Kidney epithelial cell (primary cell): ENCODE results near the gene AGMO. TPM values are rescaled to one million over a fixed set of nuclear protein-coding genes. Genes with fewer than 3 reads are reported as not detected.

Experiments used
- DNase-seq: peaks from one replicate; pipeline ENCODE4 v3.0.0-alpha.2; 2010; ENCODE audit warnings: low read depth
- H3K27me3 ChIP-seq: 2 replicates; pipeline ENCODE4 v1.6.0; 2011; ENCODE audit warnings: low read length; ENCODE audit not compliant: control insufficient read depth, insufficient read depth
- H3K36me3 ChIP-seq: 2 replicates; pipeline ENCODE4 v1.5.1; 2011; ENCODE audit warnings: low read length; ENCODE audit not compliant: control insufficient read depth, insufficient read depth
- H3K4me3 ChIP-seq: 2 replicates; pipeline ENCODE4 v1.5.1; 2011; ENCODE audit warnings: low read depth, mild to moderate bottlenecking, control low read depth, low read length
- total RNA-seq: library from RNA; depleted of rRNA; stranded (reverse); fragments of >200 nt; gene quantifications from 2 replicates; pipeline ENCODE4 v1.2.3, GENCODE V29; 2015
- TF ChIP-seq, protein P1 (sequence below): IDR thresholded peaks from 2 replicates; pipeline ENCODE4 v1.5.1; 2011; ENCODE audit warnings: mild to moderate bottlenecking, moderate library complexity, low read length, control low read depth, inconsistent platforms; ENCODE audit not compliant: insufficient read depth, poor library complexity, severe bottlenecking

Gene AGMO
- total RNA-seq, 1 donor from 2014 or later, result 0.04 TPM

DNA sequence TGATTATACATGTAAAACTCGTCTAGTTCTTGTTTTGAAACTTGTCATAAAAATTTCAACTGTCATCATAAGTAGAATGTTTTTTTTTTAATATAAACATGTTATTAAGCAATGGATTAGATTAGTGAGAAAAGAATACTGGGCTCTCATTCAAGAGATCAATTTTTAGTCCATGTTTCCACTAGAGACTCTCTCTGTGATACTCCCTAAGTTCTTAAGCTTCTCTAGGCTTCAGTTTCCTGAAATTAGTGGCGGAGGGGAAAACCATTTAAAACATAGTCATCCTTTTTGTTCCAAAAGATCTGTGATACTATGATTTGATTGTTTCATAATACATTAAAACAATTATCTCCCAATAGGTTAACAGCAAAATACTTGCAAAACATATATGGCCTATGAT is 142.2 kb downstream of the AGMO start:
- H3K4me3 ChIP-seq, result no peak overlapping the region
- H3K27me3 ChIP-seq, result no peaks in the 10 kb centered on the region
- H3K36me3 ChIP-seq, result no peaks in the 10 kb centered on the region
- TF ChIP-seq, protein P1, sequence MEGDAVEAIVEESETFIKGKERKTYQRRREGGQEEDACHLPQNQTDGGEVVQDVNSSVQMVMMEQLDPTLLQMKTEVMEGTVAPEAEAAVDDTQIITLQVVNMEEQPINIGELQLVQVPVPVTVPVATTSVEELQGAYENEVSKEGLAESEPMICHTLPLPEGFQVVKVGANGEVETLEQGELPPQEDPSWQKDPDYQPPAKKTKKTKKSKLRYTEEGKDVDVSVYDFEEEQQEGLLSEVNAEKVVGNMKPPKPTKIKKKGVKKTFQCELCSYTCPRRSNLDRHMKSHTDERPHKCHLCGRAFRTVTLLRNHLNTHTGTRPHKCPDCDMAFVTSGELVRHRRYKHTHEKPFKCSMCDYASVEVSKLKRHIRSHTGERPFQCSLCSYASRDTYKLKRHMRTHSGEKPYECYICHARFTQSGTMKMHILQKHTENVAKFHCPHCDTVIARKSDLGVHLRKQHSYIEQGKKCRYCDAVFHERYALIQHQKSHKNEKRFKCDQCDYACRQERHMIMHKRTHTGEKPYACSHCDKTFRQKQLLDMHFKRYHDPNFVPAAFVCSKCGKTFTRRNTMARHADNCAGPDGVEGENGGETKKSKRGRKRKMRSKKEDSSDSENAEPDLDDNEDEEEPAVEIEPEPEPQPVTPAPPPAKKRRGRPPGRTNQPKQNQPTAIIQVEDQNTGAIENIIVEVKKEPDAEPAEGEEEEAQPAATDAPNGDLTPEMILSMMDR, result no peak
- no peak for DNase-seq

- Histone ChIP-seq H3K36me3 (no peaks in the 10 kb centered on the region), H3K4me3 (no peak overlapping the region), H3K27me3 (no peaks in the 10 kb centered on the region)
- TF ChIP-seq, protein P1, result no peak
- no peak for DNase-seq
Observed at GRCh38 chr7:15418264-15418663, 143.6 kb downstream of the AGMO start.

DNA sequence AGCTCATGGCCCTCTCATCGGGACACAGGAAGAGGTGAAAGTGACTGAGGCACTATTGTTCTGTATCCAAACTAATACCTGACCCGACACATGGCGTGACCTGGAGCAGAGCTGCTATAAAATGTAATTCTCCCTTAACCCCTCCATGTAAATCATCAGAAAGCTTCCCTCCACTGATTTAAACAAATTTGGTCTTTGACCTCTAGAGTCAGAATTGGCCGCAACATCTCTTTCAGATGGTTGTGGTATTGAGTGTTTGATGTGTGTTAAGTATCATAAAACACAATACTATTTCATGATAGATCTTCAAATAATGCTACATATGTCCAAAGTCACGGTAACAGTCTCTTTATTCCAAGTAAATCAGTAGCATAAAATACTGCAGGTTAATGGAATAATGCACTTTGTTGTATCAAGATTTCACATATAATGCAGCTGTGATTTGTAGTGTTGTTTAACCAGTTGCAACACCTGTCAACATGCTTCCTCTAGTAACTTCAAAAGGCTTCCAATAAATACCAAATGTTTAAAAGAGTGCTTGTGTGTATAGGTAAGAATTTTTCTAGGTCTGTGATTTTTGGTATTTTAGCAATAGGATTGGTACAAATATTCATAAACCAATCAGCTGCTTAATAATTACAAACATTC is 144.3 kb downstream of the AGMO start:
- no peaks in the 10 kb centered on the region for H3K36me3 ChIP-seq
- TF ChIP-seq, protein P1, result no peak
- no peak for DNase-seq
- H3K27me3 ChIP-seq, result no peaks in the 10 kb centered on the region
- no peak overlapping the region for H3K4me3 ChIP-seq

DNA sequence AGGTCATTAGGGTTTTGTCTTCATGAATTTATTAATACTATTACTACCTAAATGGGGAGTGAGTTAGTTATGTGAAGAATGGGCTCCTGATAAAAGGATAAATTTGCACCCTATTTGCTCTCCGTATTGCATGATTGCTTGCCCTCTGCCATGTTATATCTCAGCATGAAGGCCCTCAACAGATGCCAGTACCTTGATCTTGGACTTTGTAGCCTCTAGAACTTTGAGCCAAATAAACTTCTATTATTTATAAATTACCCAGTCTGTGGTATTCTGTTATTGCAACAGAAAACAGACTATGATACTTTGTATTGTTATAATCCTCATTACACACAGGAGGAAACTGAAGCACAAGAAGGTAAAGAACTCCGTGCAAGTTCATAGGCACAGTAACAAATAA is 150.8 kb downstream of the AGMO start:
- no peaks in the 10 kb centered on the region for H3K27me3 ChIP-seq
- TF ChIP-seq, protein P1, result no peak

DNA sequence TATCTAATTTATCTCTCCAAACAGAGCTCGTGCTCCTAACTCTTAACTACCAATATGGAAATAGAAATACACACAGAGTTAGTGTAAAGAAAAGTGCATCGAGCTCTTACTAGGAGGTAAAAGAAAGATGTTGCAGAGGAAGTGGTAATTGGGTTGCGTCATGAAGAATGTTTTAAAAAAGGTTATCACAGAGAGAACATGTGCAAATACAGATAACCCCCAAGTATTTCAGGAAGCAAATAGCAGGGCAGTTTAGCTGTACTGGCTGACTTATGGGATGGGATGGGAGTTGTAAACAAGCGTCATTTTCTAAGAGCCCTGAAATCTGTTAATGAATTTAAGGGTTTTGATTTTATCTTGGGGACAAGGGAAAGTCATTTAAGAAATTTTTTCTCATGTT is 153.9 kb downstream of the AGMO start:
- Histone ChIP-seq H3K4me3 (no peak overlapping the region), H3K27me3 (no peaks in the 10 kb centered on the region), H3K36me3 (no peaks in the 10 kb centered on the region)
- no peak for DNase-seq
- TF ChIP-seq, protein P1, result no peak

More for the DNA sequence above, 150.8 kb downstream of the AGMO start:
- H3K36me3 ChIP-seq, result no peaks in the 10 kb centered on the region
- no peak overlapping the region for H3K4me3 ChIP-seq
- DNase-seq, result no peak

- H3K4me3 ChIP-seq, result no peak overlapping the region
- H3K36me3 ChIP-seq, result no peaks in the 10 kb centered on the region
- H3K27me3 ChIP-seq, result no peaks in the 10 kb centered on the region
- DNase-seq, result no peak
- TF ChIP-seq, protein P1, result no peak
Observed at GRCh38 chr7:15403751-15404150, 158.1 kb downstream of the AGMO start.
